A549 treated with CpdA at 1 μM for 4 hours (cell line): ENCODE measurements around the gene PCDHGB2. TPM values are rescaled to one million over a fixed set of nuclear protein-coding genes. Genes with fewer than 3 reads are reported as not detected.

Experiments used
- total RNA-seq: library from RNA; stranded (reverse); fragments of 200-300 nt; extraction: Qiagen RNA extraction; gene quantifications from 5 replicates; pipeline ENCODE4 v1.2.3, GENCODE V29; 2022; ENCODE audit warnings: low read depth

The PCDHGB2 gene
- 0.07 to 0.19 TPM (median 0.17 TPM) in 5 replicates for total RNA-seq

DNA sequence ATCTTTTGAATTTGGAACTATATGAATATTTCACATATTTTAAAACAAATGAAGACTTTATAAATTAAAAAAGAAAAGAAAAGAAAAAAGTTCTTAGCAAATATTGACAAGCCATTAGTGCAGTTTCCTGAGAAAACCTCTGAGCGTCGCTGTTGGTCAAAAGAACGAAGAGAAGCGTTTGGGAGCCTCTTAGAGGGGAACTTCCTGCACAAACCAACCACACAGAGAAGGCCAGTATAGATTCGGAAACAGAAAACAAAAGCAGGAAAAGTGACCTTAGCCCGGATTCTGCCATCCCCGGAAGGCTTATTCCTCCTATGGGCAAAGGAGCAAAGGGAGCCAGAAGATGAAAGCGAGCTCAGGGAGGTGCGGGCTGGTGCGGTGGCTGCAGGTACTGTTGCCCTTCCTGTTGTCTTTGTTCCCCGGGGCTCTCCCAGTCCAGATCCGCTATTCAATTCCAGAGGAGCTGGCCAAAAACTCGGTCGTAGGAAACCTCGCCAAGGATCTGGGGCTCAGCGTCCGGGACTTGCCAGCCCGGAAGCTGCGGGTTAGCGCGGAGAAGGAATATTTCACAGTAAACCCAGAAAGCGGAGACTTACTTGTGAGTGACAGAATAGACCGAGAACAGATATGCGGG lies at the start of gene PCDHGB2:
Gene PCDHGB2 (plus strand): TSS at position 205 of the 637 bp plus-strand sequence. CDS start 142 bp downstream, at position 347.

DNA sequence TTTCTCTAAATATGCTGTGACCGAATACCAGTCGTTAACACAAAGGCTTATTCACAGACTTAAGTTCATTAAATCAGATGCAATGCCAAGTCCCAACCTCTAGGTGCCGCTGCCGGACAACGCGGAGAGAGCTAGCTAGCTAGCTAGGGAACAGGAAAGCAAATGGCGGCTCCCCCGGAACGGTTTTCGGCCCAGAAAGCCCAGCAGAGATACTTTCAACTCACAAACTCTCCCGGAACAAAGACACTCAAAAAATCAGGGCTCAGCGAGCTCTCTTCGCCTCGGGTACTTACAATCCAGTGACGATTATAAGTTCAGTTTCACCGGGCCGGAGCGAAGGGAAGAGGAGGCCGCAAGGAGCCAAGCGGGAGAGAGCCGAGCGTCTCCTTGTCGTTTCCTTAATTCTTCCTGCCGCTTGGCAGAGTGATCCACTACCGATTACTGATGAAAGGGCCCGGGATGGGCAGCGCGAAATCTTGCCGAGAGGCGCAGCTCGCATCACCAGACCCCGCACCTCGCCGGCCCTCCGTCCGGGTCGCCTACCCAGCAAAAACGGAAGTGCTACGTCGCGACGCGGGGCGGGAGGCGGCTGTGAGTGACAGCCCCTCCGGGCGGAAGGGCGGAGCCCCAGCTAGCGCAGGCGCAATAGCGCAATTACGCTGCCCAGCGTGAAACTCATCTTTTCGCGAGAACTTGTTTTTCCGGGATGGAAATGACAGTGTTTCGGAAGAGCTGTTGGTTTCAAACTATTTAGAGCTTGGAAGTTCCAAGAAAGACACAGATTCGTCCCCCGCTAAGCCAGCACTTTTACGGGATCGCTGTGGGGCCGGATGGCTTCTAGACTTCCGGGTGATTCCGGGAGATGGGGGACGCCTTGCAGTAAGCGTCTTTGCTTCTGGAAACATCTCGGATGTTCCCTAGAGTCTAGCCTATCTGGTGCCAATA lies 39.3 kb upstream of the PCDHGB2 start, which contains the start of gene TAF7:
Gene TAF7 (minus strand): TSS at position 560 of the 945 bp plus-strand sequence. CDS start 740 bp downstream, outside the sequence.

DNA sequence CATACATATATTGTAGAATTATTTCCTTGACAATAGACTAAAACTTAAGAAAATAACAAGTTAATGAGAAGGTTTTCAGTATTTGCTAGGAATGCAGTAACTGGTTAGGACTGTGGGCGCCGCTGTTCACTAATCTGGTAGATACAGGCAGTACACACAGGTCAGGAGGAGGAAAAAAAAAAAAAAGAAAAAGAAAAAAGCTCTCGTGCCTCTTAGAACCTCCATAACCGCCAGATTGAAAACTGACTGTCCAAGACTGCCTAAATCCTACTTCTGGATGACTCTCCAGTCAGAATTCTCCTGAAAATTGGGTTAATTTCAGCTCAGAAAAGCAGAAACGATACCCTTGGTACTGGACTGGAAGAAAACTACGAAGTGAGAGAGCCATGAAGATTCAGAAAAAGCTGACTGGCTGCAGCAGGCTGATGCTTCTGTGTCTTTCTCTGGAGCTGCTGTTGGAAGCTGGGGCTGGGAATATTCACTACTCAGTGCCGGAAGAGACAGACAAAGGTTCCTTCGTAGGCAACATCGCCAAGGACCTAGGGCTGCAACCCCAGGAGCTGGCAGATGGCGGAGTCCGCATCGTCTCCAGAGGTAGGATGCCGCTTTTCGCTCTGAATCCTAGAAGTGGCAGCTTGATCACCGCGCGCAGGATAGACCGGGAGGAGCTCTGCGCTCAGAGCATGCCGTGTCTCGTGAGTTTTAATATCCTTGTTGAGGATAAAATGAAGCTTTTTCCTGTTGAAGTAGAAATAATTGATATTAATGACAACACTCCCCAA lies 29.3 kb upstream of the PCDHGB2 start, which contains the start of gene PCDHGA1:
Gene PCDHGA1 (plus strand): TSS at position 216 of the 782 bp plus-strand sequence.

DNA sequence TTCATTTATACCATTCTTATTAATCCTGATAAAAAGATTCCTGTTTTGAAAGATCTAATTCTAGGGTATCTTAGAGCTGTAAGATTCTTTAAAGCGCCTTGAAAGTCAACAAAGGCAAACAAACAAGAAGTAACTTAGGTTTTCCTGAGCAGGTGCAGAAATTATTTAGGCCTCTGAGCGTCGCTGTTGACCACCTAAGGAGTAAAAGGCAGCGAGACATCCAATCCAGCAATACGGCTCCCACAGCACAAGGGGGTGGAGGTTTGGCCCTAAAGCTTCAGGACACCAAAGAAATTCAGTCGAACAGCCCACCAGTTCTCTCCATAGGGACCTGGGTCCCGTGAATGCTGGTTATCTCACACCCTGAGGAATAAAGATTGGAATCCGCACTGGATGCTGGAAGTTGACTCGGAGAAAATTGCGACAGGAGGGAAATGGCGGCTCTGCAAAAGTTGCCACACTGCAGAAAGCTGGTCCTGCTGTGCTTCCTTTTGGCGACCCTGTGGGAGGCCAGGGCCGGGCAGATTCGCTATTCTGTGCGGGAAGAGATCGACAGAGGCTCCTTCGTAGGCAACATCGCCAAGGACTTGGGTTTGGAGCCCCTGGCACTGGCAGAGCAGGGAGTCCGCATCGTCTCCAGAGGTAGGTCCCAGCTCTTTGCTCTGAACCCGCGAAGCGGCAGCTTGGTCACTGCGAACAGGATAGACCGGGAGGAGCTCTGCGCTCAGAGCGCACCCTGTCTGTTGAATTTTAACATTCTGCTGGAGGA lies 21.1 kb upstream of the PCDHGB2 start, which contains the start of gene PCDHGA2:
Gene PCDHGA2 (plus strand): TSS at position 223 of the 769 bp plus-strand sequence.

DNA sequence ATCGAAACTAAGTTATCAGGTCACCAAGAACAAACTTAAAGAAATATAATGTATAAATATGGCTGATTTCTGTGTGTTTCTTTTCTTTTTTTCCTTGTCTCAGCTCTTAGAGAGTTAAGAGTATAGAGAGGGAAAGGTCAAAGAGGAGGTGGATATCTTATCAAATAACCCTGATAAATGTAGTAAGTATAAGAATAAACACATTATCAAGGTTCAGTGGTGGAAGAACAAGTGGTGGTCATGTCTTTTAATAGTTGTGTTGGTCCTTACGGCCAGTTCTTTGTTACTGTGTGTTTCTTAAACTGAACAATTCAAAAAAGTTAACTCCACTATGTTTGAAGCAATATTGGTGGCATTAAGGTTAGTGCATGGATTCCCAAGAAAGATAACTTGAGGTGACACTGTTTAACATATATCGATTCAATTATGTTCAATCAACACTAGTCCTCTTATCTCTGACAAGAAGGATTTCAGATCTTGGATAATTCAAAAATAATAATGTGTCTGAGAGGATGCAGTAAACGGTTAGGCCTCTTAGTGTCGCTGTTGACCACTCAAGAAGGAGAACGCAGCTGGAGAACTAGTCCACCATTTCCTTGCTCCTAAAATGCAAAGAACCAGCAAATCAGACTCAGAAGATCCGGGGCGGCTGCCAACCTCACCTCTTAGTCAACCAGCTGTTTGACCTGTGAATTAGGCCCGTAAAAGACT lies 16.4 kb upstream of the PCDHGB2 start, which contains the start of gene PCDHGA3:
Gene PCDHGA3 (plus strand): TSS at position 588 of the 711 bp plus-strand sequence. CDS start 205 bp downstream, outside the sequence.

DNA sequence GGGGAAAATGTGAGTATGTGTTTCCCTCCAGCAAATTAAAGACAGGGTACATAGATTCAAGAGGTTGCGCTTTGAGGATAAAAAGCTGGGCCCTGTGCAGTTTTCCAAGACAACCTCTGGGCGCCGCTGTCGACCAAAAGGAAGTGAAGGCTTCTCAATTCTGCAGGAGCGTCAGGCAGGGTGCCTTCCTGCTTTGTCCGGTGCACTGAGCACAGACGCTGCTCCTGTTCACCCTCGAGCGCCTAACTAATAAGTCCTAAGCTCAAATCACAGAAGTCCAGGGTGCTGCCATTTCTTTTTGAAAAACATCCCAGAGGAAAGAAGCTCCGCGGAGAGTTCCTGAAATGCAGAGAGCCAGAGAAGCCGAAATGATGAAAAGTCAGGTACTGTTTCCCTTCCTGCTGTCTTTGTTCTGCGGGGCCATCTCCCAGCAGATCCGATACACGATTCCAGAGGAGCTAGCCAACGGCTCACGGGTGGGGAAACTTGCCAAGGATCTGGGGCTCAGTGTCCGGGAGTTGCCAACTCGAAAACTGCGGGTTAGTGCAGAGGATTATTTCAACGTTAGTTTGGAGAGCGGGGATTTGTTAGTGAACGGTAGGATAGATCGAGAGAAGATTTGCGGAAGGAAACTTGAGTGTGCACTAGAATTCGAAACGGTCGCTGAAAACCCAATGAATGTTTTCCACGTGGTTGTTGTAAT lies 9.7 kb upstream of the PCDHGB2 start, which contains the start of gene PCDHGB1:
Gene PCDHGB1 (plus strand): TSS at position 183 of the 703 bp plus-strand sequence. CDS start 162 bp downstream, at position 345.

GRCh38 chr5:141354900-141355469 lies 4.8 kb upstream of the PCDHGB2 start, which contains the start of gene PCDHGA4:
Gene PCDHGA4, plus strand, starts transcription at chr5:141355021. Its CDS starts 87 bp downstream, at chr5:141355108.

DNA sequence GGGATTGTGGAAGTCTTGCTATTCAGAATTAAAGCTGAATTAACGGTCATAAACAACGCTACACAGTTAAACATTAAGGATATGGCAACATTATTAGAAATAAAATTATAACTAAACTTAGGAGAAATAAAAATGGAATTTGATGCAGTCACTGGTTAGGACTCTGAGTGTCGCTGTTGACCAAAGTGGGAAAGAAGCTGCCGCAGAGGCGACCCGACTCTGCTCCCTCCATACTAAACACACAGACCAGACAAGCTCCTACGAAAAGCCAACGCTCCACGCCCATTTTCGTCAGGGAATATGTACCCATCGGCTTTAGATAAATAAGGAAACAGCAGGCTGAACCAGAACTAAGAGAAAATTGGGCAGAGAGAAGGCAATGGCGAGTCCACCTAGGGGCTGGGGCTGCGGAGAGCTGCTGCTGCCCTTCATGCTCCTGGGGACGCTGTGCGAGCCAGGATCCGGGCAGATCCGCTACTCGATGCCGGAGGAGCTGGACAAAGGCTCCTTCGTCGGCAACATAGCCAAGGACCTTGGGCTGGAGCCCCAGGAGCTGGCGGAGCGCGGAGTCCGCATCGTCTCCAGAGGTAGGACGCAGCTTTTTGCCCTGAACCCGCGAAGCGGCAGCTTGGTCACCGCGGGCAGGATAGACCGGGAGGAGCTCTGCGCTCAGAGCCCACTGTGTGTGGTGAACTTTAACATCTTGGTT lies 4.3 kb downstream of the PCDHGB2 start, which contains the start of gene PCDHGA5:
Gene PCDHGA5 (plus strand): TSS at position 211 of the 709 bp plus-strand sequence. CDS start 169 bp downstream, at position 380.

GRCh38 chr5:141369994-141370848 lies 10.4 kb downstream of the PCDHGB2 start, which contains the start of gene PCDHGB3:
Gene PCDHGB3, plus strand, starts transcription at chr5:141370242. Its CDS starts 153 bp downstream, at chr5:141370395.

GRCh38 chr5:141373673-141374317 lies 14.0 kb downstream of the PCDHGB2 start, which contains the start of gene PCDHGA6:
Gene PCDHGA6, plus strand, starts transcription at chr5:141373891. Its CDS starts 193 bp downstream, at chr5:141374084.

DNA sequence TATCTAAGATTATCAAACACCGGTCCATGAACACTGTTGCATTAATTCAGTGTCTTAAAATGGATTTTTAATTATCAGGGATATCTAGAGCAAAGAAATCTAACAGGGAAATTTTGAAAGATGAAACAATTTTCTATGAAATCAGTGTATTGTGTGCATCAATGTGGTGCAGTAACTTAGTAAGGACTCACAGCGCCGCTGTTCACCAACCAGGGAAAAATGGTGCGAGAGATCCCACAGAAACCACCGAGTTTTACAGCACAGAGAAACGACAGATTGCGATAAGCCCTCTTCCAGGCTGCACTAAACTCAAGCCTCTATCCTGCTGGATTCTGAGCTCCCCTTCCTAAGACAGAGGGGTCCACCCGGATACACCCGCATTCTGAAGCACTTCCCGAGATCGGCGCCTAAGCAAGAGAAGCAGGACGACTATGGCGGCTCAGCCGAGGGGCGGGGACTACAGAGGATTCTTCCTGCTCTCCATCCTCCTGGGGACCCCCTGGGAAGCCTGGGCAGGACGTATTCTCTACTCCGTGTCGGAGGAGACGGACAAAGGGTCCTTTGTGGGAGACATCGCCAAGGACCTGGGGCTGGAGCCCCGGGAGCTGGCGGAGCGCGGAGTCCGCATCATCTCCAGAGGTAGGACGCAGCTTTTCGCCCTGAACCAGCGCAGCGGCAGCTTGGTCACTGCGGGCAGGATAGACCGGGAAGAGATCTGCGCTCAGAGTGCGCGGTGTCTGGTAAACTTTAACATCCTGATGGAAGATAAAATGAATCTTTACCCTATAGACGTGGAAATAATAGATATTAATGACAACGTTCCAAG lies 22.9 kb downstream of the PCDHGB2 start, which contains the start of gene PCDHGA7:
Gene PCDHGA7 (plus strand): TSS at position 274 of the 826 bp plus-strand sequence. CDS start 158 bp downstream, at position 432.

GRCh38 chr5:141387557-141388311 lies 27.9 kb downstream of the PCDHGB2 start, which contains the start of gene PCDHGB4:
Gene PCDHGB4, plus strand, starts transcription at chr5:141387698. Its CDS starts 187 bp downstream, at chr5:141387885.

GRCh38 chr5:141392429-141393198 lies 32.8 kb downstream of the PCDHGB2 start, which contains the start of gene PCDHGA8:
Gene PCDHGA8, plus strand, starts transcription at chr5:141392633. Its CDS starts 181 bp downstream, at chr5:141392814.

